ENCODE results near the gene ITGA2B.

ITGA2B gene

DNA sequence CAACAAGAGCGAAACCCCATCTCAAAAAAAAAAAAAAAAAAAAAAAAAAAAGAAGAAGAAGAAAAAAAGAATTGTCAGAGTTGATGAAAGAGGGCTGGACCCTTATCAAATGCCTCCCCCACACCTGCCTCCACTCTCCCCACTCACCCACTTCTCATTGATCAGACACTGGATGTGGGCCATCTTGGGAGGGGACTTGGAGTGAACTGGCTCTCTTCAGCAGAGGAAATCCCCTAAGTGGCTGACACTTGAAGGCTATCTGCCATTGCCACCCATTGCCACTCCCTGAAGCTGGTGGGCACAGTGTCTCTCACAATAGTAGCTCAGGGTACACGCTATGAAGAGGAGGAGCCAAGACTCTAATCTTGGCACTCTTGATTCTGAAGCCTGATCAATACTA lies 1.6 kb downstream of the ITGA2B start:
- peaks cover 36% of the 10 kb centered on the region for H3K27me3 ChIP-seq (ENCODE audit: control insufficient read depth, insufficient read depth, low read length)
- H3K36me3 ChIP-seq (ENCODE audit: control insufficient read depth, low read depth, low read length) = no peaks in the 10 kb centered on the region
- H3K4me3 ChIP-seq (ENCODE audit: low read length) = no peak overlapping the region
- no peak overlapping the region for H3K9ac ChIP-seq (ENCODE audit: low read length)
- peaks cover 11% of the 10 kb centered on the region for H3K4me1 ChIP-seq (ENCODE audit: control insufficient read depth, low read depth, low read length)
- H3K27ac ChIP-seq (ENCODE audit: low read length) = no peak overlapping the region
- H3K9me3 ChIP-seq (ENCODE audit: control insufficient read depth, low read depth, low read length) = no peaks in the 10 kb centered on the region

- peak overlapping the region; percentile 71 for H3K4me3 ChIP-seq (ENCODE audit: low read length)
- H3K4me1 ChIP-seq (ENCODE audit: control insufficient read depth, low read depth, low read length) = peaks cover 11% of the 10 kb centered on the region
- peaks cover 46% of the 10 kb centered on the region for H3K27me3 ChIP-seq (ENCODE audit: control insufficient read depth, insufficient read depth, low read length)
- no peak overlapping the region for H3K27ac ChIP-seq (ENCODE audit: low read length)
- no peaks in the 10 kb centered on the region for H3K36me3 ChIP-seq (ENCODE audit: control insufficient read depth, low read depth, low read length)
- H3K9ac ChIP-seq (ENCODE audit: low read length) = no peak overlapping the region
- no peaks in the 10 kb centered on the region for H3K9me3 ChIP-seq (ENCODE audit: control insufficient read depth, low read depth, low read length)
Measured at GRCh38 chr17:44386182-44386525, 3.3 kb downstream of the ITGA2B start.

DNA sequence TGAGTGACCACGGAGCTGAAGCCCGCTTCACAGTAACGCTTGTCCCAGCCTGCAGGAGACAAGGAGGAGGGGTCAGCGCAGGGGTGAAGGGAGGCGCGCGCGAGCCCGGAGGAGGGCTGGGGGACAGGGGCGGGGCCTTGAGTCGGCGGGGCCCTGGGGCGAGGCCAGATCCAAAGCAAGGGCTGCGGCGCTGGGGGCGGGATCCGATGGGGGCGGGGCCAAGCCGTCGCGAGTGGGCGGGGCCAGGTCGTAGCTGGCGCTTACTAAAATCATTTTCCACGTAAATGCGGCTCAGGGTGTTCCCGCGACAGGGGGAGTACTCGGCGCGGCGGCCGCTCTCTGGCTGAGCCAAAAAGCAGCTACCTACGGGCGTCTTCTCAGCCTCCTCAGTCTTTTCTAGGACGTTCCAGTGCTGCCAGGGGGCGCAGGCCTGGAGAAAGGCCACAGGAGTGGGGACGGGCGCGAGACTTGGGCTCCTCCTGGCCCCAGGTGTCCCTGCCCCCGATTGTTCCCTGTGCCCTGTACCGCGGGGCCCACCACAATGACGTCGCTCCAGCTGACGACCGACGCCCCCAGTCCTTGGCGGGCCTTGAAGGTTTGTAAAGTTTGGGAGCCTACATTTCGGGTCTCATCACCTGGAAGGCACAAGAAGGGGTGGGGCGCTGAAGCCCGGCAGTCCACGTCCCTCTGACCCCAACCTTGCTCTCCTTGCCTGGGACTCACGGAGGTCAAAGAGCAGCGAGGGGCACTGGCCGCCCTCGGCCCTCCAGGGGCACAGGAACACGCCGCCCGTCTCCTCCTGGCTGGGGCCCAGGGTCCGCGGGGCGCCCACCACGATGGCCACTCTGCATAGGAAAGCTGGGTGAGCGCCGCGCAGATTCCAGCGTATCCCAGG lies 3.9 kb downstream of the ITGA2B start:
- no peak overlapping the region for H3K27ac ChIP-seq (ENCODE audit: low read length)
- H3K9me3 ChIP-seq (ENCODE audit: control insufficient read depth, low read depth, low read length) = no peaks in the 10 kb centered on the region
- peak overlapping the region; percentile 71 for H3K4me3 ChIP-seq (ENCODE audit: low read length)
- no peaks in the 10 kb centered on the region for H3K36me3 ChIP-seq (ENCODE audit: control insufficient read depth, low read depth, low read length)
- no peak overlapping the region for H3K9ac ChIP-seq (ENCODE audit: low read length)
- peaks cover 46% of the 10 kb centered on the region for H3K27me3 ChIP-seq (ENCODE audit: control insufficient read depth, insufficient read depth, low read length)
- H3K4me1 ChIP-seq (ENCODE audit: control insufficient read depth, low read depth, low read length) = peaks cover 11% of the 10 kb centered on the region

GRCh38 chr17:44384823-44385286 lies 4.6 kb downstream of the ITGA2B start:
- Histone ChIP-seq H3K27me3 (ENCODE audit: control insufficient read depth, insufficient read depth, low read length) (peaks cover 46% of the 10 kb centered on the region), H3K36me3 (ENCODE audit: control insufficient read depth, low read depth, low read length) (no peaks in the 10 kb centered on the region), H3K9ac (ENCODE audit: low read length) (peak overlapping the region; percentile 39), H3K27ac (ENCODE audit: low read length) (no peak overlapping the region), H3K4me3 (ENCODE audit: low read length) (peak overlapping the region; percentile 71), H3K4me1 (ENCODE audit: control insufficient read depth, low read depth, low read length) (peaks cover 11% of the 10 kb centered on the region), H3K9me3 (ENCODE audit: control insufficient read depth, low read depth, low read length) (no peaks in the 10 kb centered on the region)

- Histone ChIP-seq H3K27me3 (ENCODE audit: control insufficient read depth, insufficient read depth, low read length) (peaks cover 46% of the 10 kb centered on the region), H3K36me3 (ENCODE audit: control insufficient read depth, low read depth, low read length) (no peaks in the 10 kb centered on the region), H3K9me3 (ENCODE audit: control insufficient read depth, low read depth, low read length) (no peaks in the 10 kb centered on the region), H3K4me1 (ENCODE audit: control insufficient read depth, low read depth, low read length) (peaks cover 11% of the 10 kb centered on the region), H3K27ac (ENCODE audit: low read length) (no peak overlapping the region), H3K9ac (ENCODE audit: low read length) (peak overlapping the region; percentile 39), H3K4me3 (ENCODE audit: low read length) (peak overlapping the region; percentile 71)
Measured at GRCh38 chr17:44384281-44384822, 5.1 kb downstream of the ITGA2B start.

DNA sequence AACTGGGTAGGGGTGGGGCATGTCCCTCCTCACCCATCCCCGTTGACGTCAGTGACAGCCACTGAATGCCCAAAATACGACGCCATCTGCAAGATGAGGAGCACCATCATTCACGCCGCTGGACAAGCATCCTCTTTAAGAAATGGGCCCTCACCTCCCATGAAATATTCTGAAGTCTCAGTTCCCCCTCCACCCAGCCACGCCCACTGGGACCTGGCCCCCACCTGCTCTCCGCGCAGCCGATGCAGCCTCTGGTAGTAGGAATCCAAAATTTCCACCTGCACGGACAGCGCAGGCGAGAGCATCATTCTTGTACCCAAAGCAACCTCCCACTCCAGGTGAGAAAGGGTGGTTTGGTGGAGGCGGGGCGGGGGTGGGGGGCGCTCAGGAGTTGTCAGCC lies 5.6 kb downstream of the ITGA2B start:
- peaks cover 11% of the 10 kb centered on the region for H3K4me1 ChIP-seq (ENCODE audit: control insufficient read depth, low read depth, low read length)
- no peak overlapping the region for H3K27ac ChIP-seq (ENCODE audit: low read length)
- H3K4me3 ChIP-seq (ENCODE audit: low read length) = no peak overlapping the region
- H3K9me3 ChIP-seq (ENCODE audit: control insufficient read depth, low read depth, low read length) = no peaks in the 10 kb centered on the region
- H3K36me3 ChIP-seq (ENCODE audit: control insufficient read depth, low read depth, low read length) = no peaks in the 10 kb centered on the region
- H3K27me3 ChIP-seq (ENCODE audit: control insufficient read depth, insufficient read depth, low read length) = peaks cover 46% of the 10 kb centered on the region
- H3K9ac ChIP-seq (ENCODE audit: low read length) = no peak overlapping the region

GRCh38 chr17:44383363-44383762 lies 6.1 kb downstream of the ITGA2B start:
- no peak overlapping the region for H3K4me3 ChIP-seq (ENCODE audit: low read length)
- H3K4me1 ChIP-seq (ENCODE audit: control insufficient read depth, low read depth, low read length) = peaks cover 11% of the 10 kb centered on the region
- H3K27ac ChIP-seq (ENCODE audit: low read length) = no peak overlapping the region
- H3K9ac ChIP-seq (ENCODE audit: low read length) = no peak overlapping the region
- peaks cover 46% of the 10 kb centered on the region for H3K27me3 ChIP-seq (ENCODE audit: control insufficient read depth, insufficient read depth, low read length)
- H3K36me3 ChIP-seq (ENCODE audit: control insufficient read depth, low read depth, low read length) = no peaks in the 10 kb centered on the region
- H3K9me3 ChIP-seq (ENCODE audit: control insufficient read depth, low read depth, low read length) = no peaks in the 10 kb centered on the region

GRCh38 chr17:44382917-44383316 lies 6.5 kb downstream of the ITGA2B start:
- no peak overlapping the region for H3K9ac ChIP-seq (ENCODE audit: low read length)
- peaks cover 46% of the 10 kb centered on the region for H3K27me3 ChIP-seq (ENCODE audit: control insufficient read depth, insufficient read depth, low read length)
- no peaks in the 10 kb centered on the region for H3K36me3 ChIP-seq (ENCODE audit: control insufficient read depth, low read depth, low read length)
- no peak overlapping the region for H3K4me3 ChIP-seq (ENCODE audit: low read length)
- no peak overlapping the region for H3K27ac ChIP-seq (ENCODE audit: low read length)
- H3K9me3 ChIP-seq (ENCODE audit: control insufficient read depth, low read depth, low read length) = no peaks in the 10 kb centered on the region
- H3K4me1 ChIP-seq (ENCODE audit: control insufficient read depth, low read depth, low read length) = peaks cover 11% of the 10 kb centered on the region

DNA sequence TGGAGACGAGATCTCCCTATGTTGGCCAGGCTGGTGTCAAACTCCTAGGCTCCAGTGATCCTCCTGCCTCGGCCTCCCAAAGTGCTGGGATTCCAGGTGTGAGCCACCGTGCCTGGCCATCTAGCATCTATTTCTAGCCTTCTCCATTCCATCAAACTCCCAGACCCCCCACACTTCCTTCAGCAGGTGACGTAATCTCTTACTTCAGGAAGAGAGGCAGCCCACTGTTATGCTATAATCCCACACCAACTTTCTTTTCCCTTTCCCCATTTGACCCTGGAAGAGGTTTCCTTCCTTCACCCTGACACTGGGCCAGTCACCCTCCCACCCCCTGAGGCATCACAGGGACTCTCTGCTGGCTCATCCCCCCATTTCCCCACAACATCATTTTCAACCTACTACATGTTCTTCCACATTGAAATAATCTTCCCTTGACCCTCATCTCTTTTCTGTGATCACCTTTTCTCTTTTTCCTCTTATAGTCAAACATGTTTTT lies 7.6 kb downstream of the ITGA2B start:
- H3K4me1 ChIP-seq (ENCODE audit: control insufficient read depth, low read depth, low read length) = peaks cover 11% of the 10 kb centered on the region
- no peaks in the 10 kb centered on the region for H3K36me3 ChIP-seq (ENCODE audit: control insufficient read depth, low read depth, low read length)
- peaks cover 44% of the 10 kb centered on the region for H3K27me3 ChIP-seq (ENCODE audit: control insufficient read depth, insufficient read depth, low read length)
- no peak overlapping the region for H3K9ac ChIP-seq (ENCODE audit: low read length)
- H3K27ac ChIP-seq (ENCODE audit: low read length) = no peak overlapping the region
- H3K9me3 ChIP-seq (ENCODE audit: control insufficient read depth, low read depth, low read length) = no peaks in the 10 kb centered on the region
- H3K4me3 ChIP-seq (ENCODE audit: low read length) = no peak overlapping the region

DNA sequence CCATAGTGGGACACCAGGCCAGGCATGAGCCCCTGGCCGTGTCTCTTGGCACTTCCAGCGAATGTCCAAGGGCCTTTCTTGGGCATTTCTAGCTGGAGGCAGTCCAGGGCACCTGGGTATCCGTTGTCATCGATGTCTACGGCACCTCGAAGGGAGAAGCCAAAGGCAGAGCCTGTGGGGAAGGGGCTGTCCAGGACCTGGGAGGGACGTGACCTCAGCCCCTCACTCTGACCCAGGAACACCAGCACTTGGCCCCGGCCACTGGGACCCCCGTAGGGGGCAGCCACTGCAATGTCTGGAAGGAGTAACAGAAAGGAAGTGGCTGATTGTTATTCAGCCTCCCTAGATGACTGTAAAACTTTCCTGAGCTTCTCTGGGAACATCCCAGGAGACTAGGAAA lies 8.7 kb downstream of the ITGA2B start:
- H3K4me3 ChIP-seq (ENCODE audit: low read length) = no peak overlapping the region
- peaks cover 33% of the 10 kb centered on the region for H3K27me3 ChIP-seq (ENCODE audit: control insufficient read depth, insufficient read depth, low read length)
- peaks cover 9% of the 10 kb centered on the region for H3K4me1 ChIP-seq (ENCODE audit: control insufficient read depth, low read depth, low read length)
- no peak overlapping the region for H3K27ac ChIP-seq (ENCODE audit: low read length)
- no peaks in the 10 kb centered on the region for H3K36me3 ChIP-seq (ENCODE audit: control insufficient read depth, low read depth, low read length)
- H3K9me3 ChIP-seq (ENCODE audit: control insufficient read depth, low read depth, low read length) = no peaks in the 10 kb centered on the region
- no peak overlapping the region for H3K9ac ChIP-seq (ENCODE audit: low read length)

- Histone ChIP-seq H3K9ac (ENCODE audit: low read length) (no peak overlapping the region), H3K27me3 (ENCODE audit: control insufficient read depth, insufficient read depth, low read length) (peaks cover 31% of the 10 kb centered on the region), H3K36me3 (ENCODE audit: control insufficient read depth, low read depth, low read length) (no peaks in the 10 kb centered on the region), H3K4me1 (ENCODE audit: control insufficient read depth, low read depth, low read length) (peaks cover 15% of the 10 kb centered on the region), H3K4me3 (ENCODE audit: low read length) (no peak overlapping the region), H3K27ac (ENCODE audit: low read length) (no peak overlapping the region), H3K9me3 (ENCODE audit: control insufficient read depth, low read depth, low read length) (no peaks in the 10 kb centered on the region)
Measured at GRCh38 chr17:44379887-44380286, 9.6 kb downstream of the ITGA2B start.

All from iPS-18a (cell line).